A549 (cell line): ENCODE results near the gene RHBDD3.

ENCODE experiments used
- CHD2 ChIP-seq: fragments of 150-350 bp; IDR thresholded peaks from 2 replicates; pipeline ENCODE4 v1.6.1; 2014; ENCODE audit warnings: low read length; ENCODE audit not compliant: partially characterized antibody
- EP300 ChIP-seq, 2 experiments: fragments of >200 bp; sonication (Bioruptor Twin); formaldehyde crosslinking; IDR thresholded peaks; 2 replicates in 1 of 2; 3 replicates in 1 of 2; pipeline ENCODE4 v1.6.1; 2016 to 2017
- MYC ChIP-seq: IDR thresholded peaks from 2 replicates; pipeline ENCODE4 v1.6.1; 2012; ENCODE audit warnings: mild to moderate bottlenecking, inconsistent platforms, low read length, improper control_type of control experiment, borderline replicate concordance
- RAD21 ChIP-seq, 2 experiments: fragments of >200 bp in 1 of 2; sonication (Bioruptor Twin) in 1 of 2; formaldehyde crosslinking in 1 of 2; IDR thresholded peaks in 1 of 2; conservative IDR thresholded peaks in 1 of 2; 2 replicates in 1 of 2; 3 replicates in 1 of 2; pipeline ENCODE4 v1.6.1; 2012 to 2018; ENCODE audit warnings: inconsistent platforms in 1 of 2
- REST ChIP-seq: fragments of 200-600 bp; sonication (generic); IDR thresholded peaks from 2 replicates; pipeline ENCODE4 v1.6.1; 2016; ENCODE audit warnings: antibody characterized with exemption, mild to moderate bottlenecking, moderate library complexity
- SMC3 ChIP-seq: fragments of >200 bp; sonication (Bioruptor Twin); formaldehyde crosslinking; IDR thresholded peaks from 3 replicates; pipeline ENCODE4 v1.6.1; 2018; ENCODE audit warnings: inconsistent platforms
- TP53 ChIP-seq: fragments of 250-450 bp; sonication (Bioruptor Pico); IDR thresholded peaks from 2 replicates; pipeline ENCODE4 v1.5.0; 2021; ENCODE audit warnings: mild to moderate bottlenecking, moderate library complexity
- TF ChIP-seq, protein P1 (sequence below): fragments of >200 bp; sonication (Bioruptor Twin); formaldehyde crosslinking; IDR thresholded peaks from 3 replicates; pipeline ENCODE4 v1.5.1; 2016

DNA sequence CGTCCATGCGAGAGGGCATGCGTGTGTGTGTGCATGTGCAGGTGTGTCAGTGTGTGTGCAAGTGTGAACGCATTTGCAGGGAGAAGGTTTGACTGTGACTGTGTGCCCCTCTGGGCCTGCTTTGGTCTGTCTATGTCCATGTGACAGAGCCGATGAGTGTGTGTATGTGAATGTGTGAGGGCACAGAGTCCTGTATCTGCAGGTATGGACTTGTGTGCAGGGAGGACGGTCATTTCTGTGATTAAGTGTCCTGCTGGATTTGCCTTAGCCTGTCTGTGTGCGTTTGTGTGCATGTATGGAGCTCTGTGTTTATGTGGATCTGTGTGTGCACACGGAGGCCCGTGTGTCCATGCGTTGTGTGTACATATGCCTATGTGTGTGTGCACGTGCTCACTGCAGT lies 56.7 kb downstream of the RHBDD3 start:
- TF ChIP-seq, protein P1, sequence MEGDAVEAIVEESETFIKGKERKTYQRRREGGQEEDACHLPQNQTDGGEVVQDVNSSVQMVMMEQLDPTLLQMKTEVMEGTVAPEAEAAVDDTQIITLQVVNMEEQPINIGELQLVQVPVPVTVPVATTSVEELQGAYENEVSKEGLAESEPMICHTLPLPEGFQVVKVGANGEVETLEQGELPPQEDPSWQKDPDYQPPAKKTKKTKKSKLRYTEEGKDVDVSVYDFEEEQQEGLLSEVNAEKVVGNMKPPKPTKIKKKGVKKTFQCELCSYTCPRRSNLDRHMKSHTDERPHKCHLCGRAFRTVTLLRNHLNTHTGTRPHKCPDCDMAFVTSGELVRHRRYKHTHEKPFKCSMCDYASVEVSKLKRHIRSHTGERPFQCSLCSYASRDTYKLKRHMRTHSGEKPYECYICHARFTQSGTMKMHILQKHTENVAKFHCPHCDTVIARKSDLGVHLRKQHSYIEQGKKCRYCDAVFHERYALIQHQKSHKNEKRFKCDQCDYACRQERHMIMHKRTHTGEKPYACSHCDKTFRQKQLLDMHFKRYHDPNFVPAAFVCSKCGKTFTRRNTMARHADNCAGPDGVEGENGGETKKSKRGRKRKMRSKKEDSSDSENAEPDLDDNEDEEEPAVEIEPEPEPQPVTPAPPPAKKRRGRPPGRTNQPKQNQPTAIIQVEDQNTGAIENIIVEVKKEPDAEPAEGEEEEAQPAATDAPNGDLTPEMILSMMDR = no peak
- no peak for TF ChIP-seq REST
- TF ChIP-seq MYC = no peak
- TF ChIP-seq EP300 (IDR thresholded peaks at IDR 0.05) = no peak
- no peak for TF ChIP-seq SMC3
- no peak for TF ChIP-seq TP53 (CRISPR knock-in tag)
- TF ChIP-seq RAD21 (conservative IDR thresholded peaks at IDR 0.05 in 1 of 2, IDR thresholded peaks at IDR 0.05 in 1 of 2) = no peak
- TF ChIP-seq CHD2 = no peak
